Endodermal cell (in vitro differentiated cells): ENCODE results near the gene PDE4A. TPM values are rescaled to one million over a fixed set of nuclear protein-coding genes. Genes with fewer than 3 reads are reported as not detected.

Experiments
- DNase-seq: peaks from one replicate; pipeline ENCODE4 v3.0.0-alpha.2; 2017
- H3K27ac ChIP-seq: 2 replicates; pipeline ENCODE4 v1.5.1; 2013; ENCODE audit warnings: mild to moderate bottlenecking, low read depth, low read length, moderate library complexity
- H3K27me3 ChIP-seq: 2 replicates; pipeline ENCODE4 v1.6.1; 2013; ENCODE audit warnings: mild to moderate bottlenecking, low read length, moderate library complexity; ENCODE audit not compliant: insufficient read depth, control insufficient read depth, poor library complexity, severe bottlenecking
- H3K36me3 ChIP-seq: 2 replicates; pipeline ENCODE4 v1.7.0; 2013; ENCODE audit warnings: mild to moderate bottlenecking, low read length, moderate library complexity; ENCODE audit not compliant: control insufficient read depth, insufficient read depth
- H3K4me1 ChIP-seq: one replicate; pipeline ENCODE4 v1.7.0; 2013; ENCODE audit warnings: low read length; ENCODE audit not compliant: control insufficient read depth, insufficient read depth
- H3K4me3 ChIP-seq: 2 replicates; pipeline ENCODE4 v1.5.1; 2013; ENCODE audit warnings: mild to moderate bottlenecking, low read length, moderate library complexity
- H3K9ac ChIP-seq: 2 replicates; pipeline ENCODE4 v1.6.1; 2013; ENCODE audit warnings: mild to moderate bottlenecking, low read length, moderate library complexity; ENCODE audit not compliant: poor library complexity, severe bottlenecking; ENCODE audit errors: extremely low read depth
- H3K9me3 ChIP-seq: 2 replicates; pipeline ENCODE4 v1.6.1; 2013; ENCODE audit warnings: mild to moderate bottlenecking, low read length, moderate library complexity; ENCODE audit not compliant: control insufficient read depth
- H3K27ac Mint-ChIP-seq: 2 replicates; pipeline ENCODE4 v1.8.0; 2020; ENCODE audit warnings: mixed read lengths
- H3K27me3 Mint-ChIP-seq: 2 replicates; pipeline ENCODE4 v1.8.0; 2021; ENCODE audit warnings: mild to moderate bottlenecking, mixed read lengths; ENCODE audit not compliant: insufficient read depth
- H3K36me3 Mint-ChIP-seq: 2 replicates; pipeline ENCODE4 v1.8.0; 2020; ENCODE audit warnings: low read depth, mixed read lengths
- H3K4me1 Mint-ChIP-seq: 2 replicates; pipeline ENCODE4 v1.8.0; 2020; ENCODE audit warnings: mixed read lengths
- H3K4me3 Mint-ChIP-seq: 2 replicates; pipeline ENCODE4 v1.8.0; 2020; ENCODE audit warnings: mild to moderate bottlenecking, moderate library complexity, mixed read lengths
- H3K9me3 Mint-ChIP-seq: 2 replicates; pipeline ENCODE4 v1.8.0; 2020; ENCODE audit warnings: mild to moderate bottlenecking, mixed read lengths
- CTCF ChIP-seq: fragments of 200-600 bp; sonication (generic); conservative IDR thresholded peaks from 2 replicates; pipeline ENCODE4 v1.5.0; 2021; ENCODE audit warnings: antibody characterized with exemption, mild to moderate bottlenecking
- WGBS, 2 experiments: methylation state at CpG; one replicate each; pipeline versions ENCODE4 v1.1.5 to v1.1.7; 2013; ENCODE audit warnings: missing lambda C conversion rate in 2 of 2, mixed read lengths in 1 of 2; ENCODE audit not compliant: insufficient coverage in 1 of 2, insufficient read length in 1 of 2; 5-methylcytosine and 5-hydroxymethylcytosine counted together
- total RNA-seq, 2 donors: library from RNA; stranded (reverse); fragmentation: NEBNext Ultra II Directional in 1 of 2; extraction: Animal tissue kit (Norgen Biotek cat#: 25700) in 1 of 2; gene quantifications; 2 replicates in 1 of 2; 3 replicates in 1 of 2; pipeline ENCODE4 v1.2.1, GENCODE V29; 2021

PDE4A gene
- total RNA-seq, 2 donors from 2014 or later, result 1.7 to 2.6 TPM

- no peaks in the 10 kb centered on the region for H3K36me3 Mint-ChIP-seq
Measured at GRCh38 chr19:10433131-10433536, 12.8 kb downstream of the PDE4A start.

GRCh38 chr19:10439588-10439987 is 19.2 kb downstream of the PDE4A start:
- H3K4me3 ChIP-seq, result no peak overlapping the region
- no peaks in the 10 kb centered on the region for H3K4me1 Mint-ChIP-seq
- H3K4me1 ChIP-seq, result no peaks in the 10 kb centered on the region
- WGBS, 2 experiments, result 81 to 89% methylated on average over 4 to 5 of the region's 5 CpGs
- no peaks in the 10 kb centered on the region for H3K9me3 ChIP-seq
- no peak for TF ChIP-seq CTCF
- no peaks in the 10 kb centered on the region for H3K36me3 Mint-ChIP-seq
- no peaks in the 10 kb centered on the region for H3K27me3 ChIP-seq
- no peak overlapping the region for H3K27ac ChIP-seq
- peaks cover 3% of the 10 kb centered on the region for H3K27me3 Mint-ChIP-seq
- no peaks in the 10 kb centered on the region for H3K36me3 ChIP-seq
- H3K9ac ChIP-seq, result no peak overlapping the region
- no peak overlapping the region for H3K4me3 Mint-ChIP-seq
- no peak overlapping the region for H3K27ac Mint-ChIP-seq
- H3K9me3 Mint-ChIP-seq, result no peaks in the 10 kb centered on the region
- DNase-seq, result no peak

More at GRCh38 chr19:10433131-10433536, 12.8 kb downstream of the PDE4A start:
- no peak for DNase-seq
- WGBS, 2 experiments, result 91 to 92% methylated on average over 5 to 10 of the region's 10 CpGs
- Mint-ChIP-seq H3K9me3 (no peaks in the 10 kb centered on the region), H3K4me1 (peaks cover 9% of the 10 kb centered on the region), H3K4me3 (no peak overlapping the region), H3K27ac (no peak overlapping the region), H3K27me3 (peaks cover 60% of the 10 kb centered on the region)
- H3K36me3 ChIP-seq, result no peaks in the 10 kb centered on the region
- H3K27ac ChIP-seq, result no peak overlapping the region
- no peaks in the 10 kb centered on the region for H3K9me3 ChIP-seq
- no peak overlapping the region for H3K4me3 ChIP-seq
- H3K4me1 ChIP-seq, result no peaks in the 10 kb centered on the region
- H3K9ac ChIP-seq, result no peak overlapping the region
- TF ChIP-seq CTCF, result no peak
- peaks cover 52% of the 10 kb centered on the region for H3K27me3 ChIP-seq

- H3K27ac ChIP-seq, result no peak overlapping the region
- H3K4me1 ChIP-seq, result no peaks in the 10 kb centered on the region
- WGBS, 2 experiments, result 93 to 100% methylated on average over 2 to 3 of the region's 3 CpGs
- H3K9me3 Mint-ChIP-seq, result no peaks in the 10 kb centered on the region
- no peak overlapping the region for H3K27ac Mint-ChIP-seq
- TF ChIP-seq CTCF, result no peak
- H3K27me3 ChIP-seq, result no peaks in the 10 kb centered on the region
- H3K9me3 ChIP-seq, result no peaks in the 10 kb centered on the region
- H3K4me3 ChIP-seq, result no peak overlapping the region
- no peak for DNase-seq
- H3K9ac ChIP-seq, result no peak overlapping the region
- peaks cover 2% of the 10 kb centered on the region for H3K27me3 Mint-ChIP-seq
- H3K4me1 Mint-ChIP-seq, result no peaks in the 10 kb centered on the region
- no peaks in the 10 kb centered on the region for H3K36me3 ChIP-seq
- H3K36me3 Mint-ChIP-seq, result no peaks in the 10 kb centered on the region
- no peak overlapping the region for H3K4me3 Mint-ChIP-seq
Measured at GRCh38 chr19:10442698-10443097, 22.4 kb downstream of the PDE4A start.
